NCI-H128 (cell line): Measurements from ENCODE around the gene AP3M1.
"Not testable (repeated sequence)": the region's sequence is repeated elsewhere in the genome, so short reads cannot be mapped to it uniquely, and the experiment has no call there.

ENCODE experiments used
- DNase-seq: peaks from one replicate; lab custom pipeline; 2025; ENCODE audit not compliant: unreplicated experiment; lab: John Stamatoyannopoulos, UW

Gene AP3M1

GRCh38 chr10:74164716-74165529 is 14.3 kb upstream of the AP3M1 start:
- DNase-seq: no peak

- no peak for DNase-seq
Observed at GRCh38 chr10:74163319-74164068, 12.9 kb upstream of the AP3M1 start.

- no peak for DNase-seq
Observed at GRCh38 chr10:74160013-74160412, 9.4 kb upstream of the AP3M1 start.

- no peak for DNase-seq
Observed at GRCh38 chr10:74156919-74157289, 6.3 kb upstream of the AP3M1 start.

- DNase-seq: no peak
Observed at GRCh38 chr10:74153676-74154075, 3.0 kb upstream of the AP3M1 start.

- no peak for DNase-seq
Observed at GRCh38 chr10:74153123-74153522, 2.5 kb upstream of the AP3M1 start.

- no peak for DNase-seq
Observed at GRCh38 chr10:74151879-74152722, 1.5 kb upstream of the AP3M1 start.

GRCh38 chr10:74150990-74151878 is 606 bp upstream of the AP3M1 start, which contains the start of gene ADK:
Gene ADK, plus strand, starts transcription at chr10:74151221. Its CDS starts 58 bp downstream, at chr10:74151279.
- peak; percentile 92 for DNase-seq

- DNase-seq: not testable (repeated sequence)
Observed at GRCh38 chr10:74146980-74147379, 3.6 kb downstream of the AP3M1 start.

- DNase-seq: no peak
Observed at GRCh38 chr10:74145133-74145532, 5.5 kb downstream of the AP3M1 start.

GRCh38 chr10:74140553-74140952 is 10.1 kb downstream of the AP3M1 start:
- no peak for DNase-seq

- no peak for DNase-seq
Observed at GRCh38 chr10:74139981-74140380, 10.6 kb downstream of the AP3M1 start.

- not testable (repeated sequence) for DNase-seq
Observed at GRCh38 chr10:74138596-74138995, 12.0 kb downstream of the AP3M1 start.

GRCh38 chr10:74137992-74138391 is 12.6 kb downstream of the AP3M1 start:
- DNase-seq: no peak

GRCh38 chr10:74135452-74135851 is 15.2 kb downstream of the AP3M1 start:
- DNase-seq: no peak

GRCh38 chr10:74133923-74134820 is 16.5 kb downstream of the AP3M1 start:
- DNase-seq: no peak

GRCh38 chr10:74123081-74123480 is 27.5 kb downstream of the AP3M1 start:
- no peak for DNase-seq

- no peak for DNase-seq
Observed at GRCh38 chr10:74122060-74122459, 28.6 kb downstream of the AP3M1 start.

GRCh38 chr10:74121368-74121767 is 29.3 kb downstream of the AP3M1 start:
- DNase-seq: no peak
